ENCODE data around the gene ZNF527.
"Not testable (repeated sequence)": the region's sequence is repeated elsewhere in the genome, so short reads cannot be mapped to it uniquely, and the experiment has no call there.

Gene ZNF527

GRCh38 chr19:37361994-37362393 lies 8.9 kb upstream of the ZNF527 start:
- H3K4me3 ChIP-seq (ENCODE audit: low read length in 2 of 2), result no peak overlapping the region
- no peaks in the 10 kb centered on the region for H3K27me3 ChIP-seq (ENCODE audit: control insufficient read depth in 1 of 2, insufficient read depth in 2 of 2, low read length in 2 of 2)
- peaks cover 32 to 37% of the 10 kb centered on the region in 2 donors for H3K36me3 ChIP-seq (ENCODE audit: control insufficient read depth in 2 of 2, insufficient read depth in 2 of 2, low read length in 2 of 2)
- no peaks in the 10 kb centered on the region for H3K9me3 ChIP-seq (ENCODE audit: control insufficient read depth in 2 of 2, low read length in 2 of 2)
- H3K4me1 ChIP-seq (ENCODE audit: control insufficient read depth, insufficient read depth, low read length), result no peaks in the 10 kb centered on the region
- H3K9ac ChIP-seq (ENCODE audit: low read length in 2 of 2), result no peak overlapping the region
- H3K27ac ChIP-seq (ENCODE audit: low read length), result no peak overlapping the region

- peaks cover 32 to 37% of the 10 kb centered on the region in 2 donors for H3K36me3 ChIP-seq (ENCODE audit: control insufficient read depth in 2 of 2, insufficient read depth in 2 of 2, low read length in 2 of 2)
- no peaks in the 10 kb centered on the region for H3K4me1 ChIP-seq (ENCODE audit: control insufficient read depth, insufficient read depth, low read length)
- H3K27ac ChIP-seq (ENCODE audit: low read length), result no peak overlapping the region
- H3K9me3 ChIP-seq (ENCODE audit: control insufficient read depth in 2 of 2, low read length in 2 of 2), result no peaks in the 10 kb centered on the region
- no peaks in the 10 kb centered on the region for H3K27me3 ChIP-seq (ENCODE audit: control insufficient read depth in 1 of 2, insufficient read depth in 2 of 2, low read length in 2 of 2)
- H3K4me3 ChIP-seq (ENCODE audit: low read length in 2 of 2), result no peak overlapping the region
- no peak overlapping the region for H3K9ac ChIP-seq (ENCODE audit: low read length in 2 of 2)
Observed at GRCh38 chr19:37362733-37363132, 8.2 kb upstream of the ZNF527 start.

- H3K9me3 ChIP-seq (ENCODE audit: control insufficient read depth in 2 of 2, low read length in 2 of 2), result not testable (repeated sequence)
- Histone ChIP-seq H3K27ac (ENCODE audit: low read length) (peak overlapping the region; percentile 82), H3K9ac (ENCODE audit: low read length in 2 of 2) (peak overlapping the region; percentile 78 to 92)
Observed at GRCh38 chr19:37370386-37370879, 466 bp upstream of the ZNF527 start.

GRCh38 chr19:37389234-37389633 lies 18.3 kb downstream of the ZNF527 start:
- Histone ChIP-seq H3K9ac (ENCODE audit: low read length in 2 of 2) (no peak overlapping the region), H3K27ac (ENCODE audit: low read length) (no peak overlapping the region), H3K36me3 (ENCODE audit: control insufficient read depth in 2 of 2, insufficient read depth in 2 of 2, low read length in 2 of 2) (peaks cover 43 to 52% of the 10 kb centered on the region in 2 donors), H3K9me3 (ENCODE audit: control insufficient read depth in 2 of 2, low read length in 2 of 2) (peaks cover 45 to 57% of the 10 kb centered on the region in 2 donors), H3K4me1 (ENCODE audit: control insufficient read depth, insufficient read depth, low read length) (no peaks in the 10 kb centered on the region), H3K4me3 (ENCODE audit: low read length in 2 of 2) (peak overlapping the region in 1 of 2 donors; percentile 43), H3K27me3 (ENCODE audit: control insufficient read depth in 1 of 2, insufficient read depth in 2 of 2, low read length in 2 of 2) (no peaks in the 10 kb centered on the region)

More at GRCh38 chr19:37370386-37370879, 466 bp upstream of the ZNF527 start:
- Histone ChIP-seq H3K4me3 (ENCODE audit: low read length in 2 of 2) (peak overlapping the region; percentile 72 to 99), H3K36me3 (ENCODE audit: control insufficient read depth in 2 of 2, insufficient read depth in 2 of 2, low read length in 2 of 2) (peaks cover 10% of the 10 kb centered on the region in 2 donors)
- H3K4me1 ChIP-seq (ENCODE audit: control insufficient read depth, insufficient read depth, low read length); H3K27me3 ChIP-seq (ENCODE audit: control insufficient read depth in 1 of 2, insufficient read depth in 2 of 2, low read length in 2 of 2): not testable (repeated sequence)

- H3K36me3 ChIP-seq (ENCODE audit: control insufficient read depth in 2 of 2, insufficient read depth in 2 of 2, low read length in 2 of 2), result peaks cover 29 to 33% of the 10 kb centered on the region in 2 donors
- H3K4me1 ChIP-seq (ENCODE audit: control insufficient read depth, insufficient read depth, low read length); H3K27me3 ChIP-seq (ENCODE audit: control insufficient read depth in 1 of 2, insufficient read depth in 2 of 2, low read length in 2 of 2); H3K9ac ChIP-seq (ENCODE audit: low read length in 2 of 2); H3K4me3 ChIP-seq (ENCODE audit: low read length in 2 of 2); H3K27ac ChIP-seq (ENCODE audit: low read length): not testable (repeated sequence)
- peaks cover 40 to 44% of the 10 kb centered on the region in 2 donors for H3K9me3 ChIP-seq (ENCODE audit: control insufficient read depth in 2 of 2, low read length in 2 of 2)
Observed at GRCh38 chr19:37391399-37391798, 20.5 kb downstream of the ZNF527 start.

GRCh38 chr19:37401078-37401477 lies 30.2 kb downstream of the ZNF527 start:
- Histone ChIP-seq H3K27ac (ENCODE audit: low read length) (no peak overlapping the region), H3K27me3 (ENCODE audit: control insufficient read depth in 1 of 2, insufficient read depth in 2 of 2, low read length in 2 of 2) (no peaks in the 10 kb centered on the region), H3K9ac (ENCODE audit: low read length in 2 of 2) (no peak overlapping the region), H3K9me3 (ENCODE audit: control insufficient read depth in 2 of 2, low read length in 2 of 2) (peaks cover 14 to 35% of the 10 kb centered on the region in 2 donors), H3K36me3 (ENCODE audit: control insufficient read depth in 2 of 2, insufficient read depth in 2 of 2, low read length in 2 of 2) (no peaks in the 10 kb centered on the region), H3K4me1 (ENCODE audit: control insufficient read depth, insufficient read depth, low read length) (no peaks in the 10 kb centered on the region), H3K4me3 (ENCODE audit: low read length in 2 of 2) (no peak overlapping the region)

DNA sequence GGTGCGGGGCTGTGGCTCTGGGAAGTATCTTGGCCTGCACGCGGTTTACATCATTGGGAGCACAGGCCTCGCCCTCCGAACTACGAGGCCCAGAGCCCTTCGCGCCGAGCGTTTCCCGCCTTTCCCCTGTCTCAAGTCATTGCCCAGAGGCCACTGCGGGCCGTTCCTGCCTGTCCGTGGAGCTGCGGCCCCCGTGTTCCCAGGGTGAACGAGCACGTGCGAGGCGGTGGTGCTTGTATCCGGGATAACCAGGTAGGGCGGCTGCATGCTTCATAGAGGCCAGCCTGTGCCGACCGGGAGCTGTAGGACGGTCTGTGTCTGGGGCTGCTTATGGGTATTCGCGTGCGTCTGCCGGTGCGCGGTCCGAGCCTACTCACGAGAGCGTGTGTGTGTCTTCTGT lies 32.5 kb downstream of the ZNF527 start:
- no peak overlapping the region for H3K4me3 ChIP-seq (ENCODE audit: low read length in 2 of 2)
- H3K27ac ChIP-seq (ENCODE audit: low read length), result no peak overlapping the region
- no peak overlapping the region for H3K9ac ChIP-seq (ENCODE audit: low read length in 2 of 2)
- no peaks in the 10 kb centered on the region for H3K27me3 ChIP-seq (ENCODE audit: control insufficient read depth in 1 of 2, insufficient read depth in 2 of 2, low read length in 2 of 2)
- no peaks in the 10 kb centered on the region for H3K36me3 ChIP-seq (ENCODE audit: control insufficient read depth in 2 of 2, insufficient read depth in 2 of 2, low read length in 2 of 2)
- H3K9me3 ChIP-seq (ENCODE audit: control insufficient read depth in 2 of 2, low read length in 2 of 2), result peaks cover 25 to 44% of the 10 kb centered on the region in 2 donors
- H3K4me1 ChIP-seq (ENCODE audit: control insufficient read depth, insufficient read depth, low read length), result no peaks in the 10 kb centered on the region

DNA sequence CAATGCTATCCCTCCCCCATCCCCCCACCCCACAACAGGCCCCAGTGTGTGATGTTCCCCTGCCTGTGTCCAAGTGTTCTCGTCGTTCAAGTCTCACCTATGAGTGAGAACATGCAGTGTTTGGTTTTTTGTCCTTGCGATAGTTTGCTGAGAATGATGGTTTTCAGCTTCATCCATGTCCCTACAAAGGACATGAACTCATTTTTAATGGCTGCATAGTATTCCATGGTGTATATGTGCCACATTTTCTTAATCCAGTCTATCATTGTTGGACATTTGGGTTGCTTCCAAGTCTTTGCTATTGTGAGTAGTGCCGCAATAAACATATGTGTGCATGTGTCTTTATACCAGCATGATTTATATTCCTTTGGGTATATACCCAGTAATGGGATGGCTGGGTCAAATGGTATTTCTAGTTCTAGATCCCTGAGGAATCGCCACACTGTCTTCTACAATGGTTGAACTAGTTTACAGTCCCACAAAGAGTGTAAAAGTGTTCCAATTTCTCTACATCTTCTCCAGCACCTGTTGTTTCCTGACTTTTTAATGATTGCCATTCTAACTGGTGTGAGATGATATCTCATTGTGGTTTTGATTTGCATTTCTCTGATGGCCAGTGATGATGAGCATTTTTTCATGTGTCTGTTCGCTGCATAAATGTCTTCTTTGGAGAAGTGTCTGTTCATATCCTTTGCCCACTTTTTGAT lies 35.4 kb downstream of the ZNF527 start:
- H3K4me1 ChIP-seq (ENCODE audit: control insufficient read depth, insufficient read depth, low read length); H3K36me3 ChIP-seq (ENCODE audit: control insufficient read depth in 2 of 2, insufficient read depth in 2 of 2, low read length in 2 of 2); H3K4me3 ChIP-seq (ENCODE audit: low read length in 2 of 2); H3K27ac ChIP-seq (ENCODE audit: low read length); H3K9ac ChIP-seq (ENCODE audit: low read length in 2 of 2); H3K27me3 ChIP-seq (ENCODE audit: control insufficient read depth in 1 of 2, insufficient read depth in 2 of 2, low read length in 2 of 2): not testable (repeated sequence)
- H3K9me3 ChIP-seq (ENCODE audit: control insufficient read depth in 2 of 2, low read length in 2 of 2), result peaks cover 22 to 55% of the 10 kb centered on the region in 2 donors

DNA sequence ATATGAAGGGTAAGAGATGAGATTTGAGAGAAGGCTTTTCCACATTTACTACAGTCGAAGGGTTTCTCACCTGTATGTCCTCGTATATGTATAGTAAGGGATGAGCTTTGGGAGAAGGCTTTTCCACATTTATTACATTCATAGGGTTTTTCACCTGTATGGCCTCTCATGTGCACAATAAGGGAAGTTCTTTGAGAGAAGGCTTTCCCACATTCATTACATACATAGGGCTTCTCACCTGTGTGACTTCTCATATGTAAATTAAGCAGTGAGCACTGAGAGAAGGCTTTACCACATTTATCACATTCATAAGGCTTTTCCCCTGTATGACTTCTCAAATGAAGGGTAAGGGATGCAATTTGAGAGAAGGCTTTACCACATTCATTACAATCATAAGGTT lies 41.8 kb downstream of the ZNF527 start:
- Histone ChIP-seq H3K27ac (ENCODE audit: low read length) (no peak overlapping the region), H3K27me3 (ENCODE audit: control insufficient read depth in 1 of 2, insufficient read depth in 2 of 2, low read length in 2 of 2) (no peaks in the 10 kb centered on the region), H3K9me3 (ENCODE audit: control insufficient read depth in 2 of 2, low read length in 2 of 2) (peaks cover 46 to 63% of the 10 kb centered on the region in 2 donors), H3K36me3 (ENCODE audit: control insufficient read depth in 2 of 2, insufficient read depth in 2 of 2, low read length in 2 of 2) (peaks cover 17 to 24% of the 10 kb centered on the region in 2 donors), H3K9ac (ENCODE audit: low read length in 2 of 2) (no peak overlapping the region), H3K4me3 (ENCODE audit: low read length in 2 of 2) (peak overlapping the region in 1 of 2 donors; percentile 33), H3K4me1 (ENCODE audit: control insufficient read depth, insufficient read depth, low read length) (no peaks in the 10 kb centered on the region)

DNA sequence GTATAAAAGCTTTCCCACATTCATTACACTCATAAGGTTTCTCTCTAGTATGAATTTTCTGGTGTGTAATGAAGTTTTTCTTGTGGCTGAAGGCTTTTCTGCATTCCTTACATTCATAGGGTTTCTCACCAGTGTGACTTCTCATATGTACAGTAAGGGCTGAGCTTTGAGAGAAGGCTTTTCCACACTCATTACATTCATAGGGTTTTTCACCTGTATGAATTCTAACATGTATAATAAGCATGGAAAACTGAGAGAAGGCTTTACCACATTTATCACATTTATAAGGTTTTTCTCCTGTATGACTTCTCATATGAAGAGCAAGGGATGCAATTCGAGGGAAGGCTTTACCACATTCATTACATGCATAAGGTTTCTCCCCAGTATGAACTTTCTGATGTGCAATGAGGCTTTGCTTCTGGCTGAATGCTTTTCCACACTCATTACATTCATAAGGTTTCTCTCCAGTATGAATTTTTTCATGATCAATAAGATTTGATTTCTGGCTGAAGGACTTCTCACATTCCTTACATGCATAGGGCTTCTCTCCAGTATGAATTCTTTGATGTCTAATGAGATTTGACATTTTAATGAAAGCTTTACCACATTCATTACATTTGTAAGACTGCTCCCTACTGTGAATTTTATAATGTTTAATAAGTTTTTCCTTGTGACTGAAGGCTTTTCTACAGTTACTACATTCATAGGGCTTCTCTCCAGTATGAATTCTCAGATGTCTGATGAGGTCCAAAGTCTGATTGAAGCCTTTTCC lies 42.6 kb downstream of the ZNF527 start:
- H3K4me3 ChIP-seq (ENCODE audit: low read length in 2 of 2), result peak overlapping the region in 1 of 2 donors; percentile 33
- no peak overlapping the region for H3K27ac ChIP-seq (ENCODE audit: low read length)
- H3K27me3 ChIP-seq (ENCODE audit: control insufficient read depth in 1 of 2, insufficient read depth in 2 of 2, low read length in 2 of 2), result no peaks in the 10 kb centered on the region
- H3K4me1 ChIP-seq (ENCODE audit: control insufficient read depth, insufficient read depth, low read length), result no peaks in the 10 kb centered on the region
- H3K9ac ChIP-seq (ENCODE audit: low read length in 2 of 2), result no peak overlapping the region
- peaks cover 19 to 26% of the 10 kb centered on the region in 2 donors for H3K36me3 ChIP-seq (ENCODE audit: control insufficient read depth in 2 of 2, insufficient read depth in 2 of 2, low read length in 2 of 2)
- H3K9me3 ChIP-seq (ENCODE audit: control insufficient read depth in 2 of 2, low read length in 2 of 2), result peaks cover 40 to 60% of the 10 kb centered on the region in 2 donors

All from stomach smooth muscle (tissue), 2 donors.